Chondrocyte (in vitro differentiated cells): Measurements from ENCODE around the gene GAL3ST2. TPM values are rescaled to one million over a fixed set of nuclear protein-coding genes. Genes with fewer than 3 reads are reported as not detected.
"Not testable (repeated sequence)": the region's sequence is repeated elsewhere in the genome, so short reads cannot be mapped to it uniquely, and the experiment has no call there.

Source experiments
- DNase-seq: peaks from one replicate; pipeline ENCODE4 v3.0.0; 2021; ENCODE audit warnings: mixed read lengths, low spot score
- H3K27ac Mint-ChIP-seq: one replicate; pipeline ENCODE4 v1.8.0; 2021; ENCODE audit warnings: mild to moderate bottlenecking, moderate library complexity, mixed read lengths; ENCODE audit not compliant: unreplicated experiment
- H3K27me3 Mint-ChIP-seq: 2 replicates; pipeline ENCODE4 v1.8.0; 2021; ENCODE audit warnings: low read depth, mixed read lengths
- H3K36me3 Mint-ChIP-seq: 2 replicates; pipeline ENCODE4 v1.8.0; 2021; ENCODE audit warnings: low read depth, mixed read lengths
- H3K4me1 Mint-ChIP-seq: 2 replicates; pipeline ENCODE4 v1.8.0; 2021; ENCODE audit warnings: low read depth, mild to moderate bottlenecking, mixed read lengths
- H3K4me3 Mint-ChIP-seq: one replicate; pipeline ENCODE4 v1.8.0; 2021; ENCODE audit warnings: mild to moderate bottlenecking, moderate library complexity, mixed read lengths; ENCODE audit not compliant: unreplicated experiment
- H3K9me3 Mint-ChIP-seq: 2 replicates; pipeline ENCODE4 v1.8.0; 2021; ENCODE audit warnings: low read depth, mixed read lengths
- CTCF ChIP-seq: fragments of 200-600 bp; sonication (generic); IDR thresholded peaks from 2 replicates; pipeline ENCODE4 v1.5.0; 2021; ENCODE audit warnings: antibody characterized with exemption, mild to moderate bottlenecking, moderate library complexity
- total RNA-seq: library from RNA; stranded (reverse); gene quantifications from 3 replicates; pipeline ENCODE4 v1.2.1, GENCODE V29; 2021

Gene GAL3ST2
- total RNA-seq, 1 donor from 2014 or later = 0.52 TPM

GRCh38 chr2:241818229-241818942 is 41.8 kb downstream of the GAL3ST2 start:
- no peaks in the 10 kb centered on the region for H3K9me3 Mint-ChIP-seq
- no peaks in the 10 kb centered on the region for H3K4me1 Mint-ChIP-seq
- H3K27me3 Mint-ChIP-seq = peaks cover 10% of the 10 kb centered on the region
- no peak overlapping the region for H3K27ac Mint-ChIP-seq
- DNase-seq = peak; percentile 77
- H3K4me3 Mint-ChIP-seq = no peak overlapping the region
- no peaks in the 10 kb centered on the region for H3K36me3 Mint-ChIP-seq
- TF ChIP-seq CTCF = no peak

- Mint-ChIP-seq H3K4me1 (no peaks in the 10 kb centered on the region), H3K9me3 (no peaks in the 10 kb centered on the region), H3K36me3 (peaks cover 2% of the 10 kb centered on the region), H3K4me3 (no peak overlapping the region), H3K27ac (no peak overlapping the region), H3K27me3 (peaks cover 14% of the 10 kb centered on the region)
- TF ChIP-seq CTCF = no peak
- no peak for DNase-seq
These were observed 42.3 kb downstream of the GAL3ST2 start for GRCh38 chr2:241818943-241819270.

- H3K27ac Mint-ChIP-seq, H3K9me3 Mint-ChIP-seq, H3K36me3 Mint-ChIP-seq, H3K4me3 Mint-ChIP-seq, H3K4me1 Mint-ChIP-seq: not testable (repeated sequence)
- H3K27me3 Mint-ChIP-seq = peaks cover 19% of the 10 kb centered on the region
- DNase-seq = peak; percentile 73
These were observed 43.5 kb downstream of the GAL3ST2 start for GRCh38 chr2:241819947-241820624.

- Mint-ChIP-seq H3K27me3 (peaks cover 16% of the 10 kb centered on the region), H3K4me1 (no peaks in the 10 kb centered on the region), H3K4me3 (no peak overlapping the region), H3K9me3 (peaks cover 5% of the 10 kb centered on the region), H3K27ac (no peak overlapping the region), H3K36me3 (peaks cover 4% of the 10 kb centered on the region)
- DNase-seq = peak; percentile 89
- no peak for TF ChIP-seq CTCF
These were observed 44.2 kb downstream of the GAL3ST2 start for GRCh38 chr2:241820625-241821384.

- Mint-ChIP-seq H3K36me3 (peaks cover 4% of the 10 kb centered on the region), H3K4me3 (no peak overlapping the region), H3K9me3 (peaks cover 7% of the 10 kb centered on the region)
These were observed 45.0 kb downstream of the GAL3ST2 start for GRCh38 chr2:241821460-241822263.

More at GRCh38 chr2:241821460-241822263, 45.0 kb downstream of the GAL3ST2 start:
- Mint-ChIP-seq H3K27ac (no peak overlapping the region), H3K27me3 (peaks cover 16% of the 10 kb centered on the region), H3K4me1 (no peaks in the 10 kb centered on the region)
- no peak for TF ChIP-seq CTCF
- DNase-seq = peak; percentile 69
